ENCODE results near the gene RGPD8. TPM values are rescaled to one million over a fixed set of nuclear protein-coding genes. Genes with fewer than 3 reads are reported as not detected.
"Not testable (repeated sequence)": the region's sequence is repeated elsewhere in the genome, so short reads cannot be mapped to it uniquely, and the experiment has no call there.

RGPD8 gene
- total and polyA plus RNA-seq, 7 donors: 0.23 to 34.1 (median 16.1) TPM

DNA sequence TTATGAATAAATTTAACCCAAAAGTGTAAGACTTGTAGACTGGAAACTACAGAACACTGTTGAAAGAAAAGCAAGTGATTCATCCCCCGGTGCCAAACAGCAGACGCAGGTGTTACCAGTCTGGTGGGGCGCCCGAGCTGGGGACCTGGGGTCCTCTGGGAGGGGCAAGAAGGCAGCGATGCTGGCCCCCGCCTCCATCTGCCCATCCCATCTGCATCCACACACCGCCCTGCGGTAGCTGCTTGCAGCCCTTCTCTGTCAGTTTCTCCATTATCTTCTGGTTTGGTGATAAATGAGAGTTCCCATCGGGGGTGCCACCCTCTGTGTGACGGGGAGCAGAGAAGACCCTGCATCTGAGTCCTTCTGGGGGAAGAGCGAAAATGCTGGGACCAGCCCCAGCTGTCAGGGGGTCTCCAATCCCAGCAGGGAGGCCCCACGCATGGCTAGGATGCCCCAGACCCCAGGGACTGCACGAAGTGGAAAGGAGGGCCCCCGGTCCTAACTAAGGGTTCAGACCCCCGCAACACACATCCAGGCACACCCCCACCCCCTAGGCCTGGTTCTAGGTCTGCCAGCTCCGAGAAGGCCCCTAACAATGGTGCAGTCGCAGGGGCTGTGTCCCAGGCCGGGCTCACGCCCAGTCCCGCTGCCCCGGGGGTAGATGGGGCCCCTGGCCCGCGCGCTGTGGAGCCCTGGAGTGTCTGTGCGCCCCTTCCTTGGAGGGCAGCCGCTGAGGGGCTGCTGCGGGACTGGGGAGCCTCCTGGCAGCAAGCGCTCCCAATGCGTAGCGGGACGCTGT is 686 bp upstream of the RGPD8 start:
- DNase-seq: peak; percentile 61

GRCh38 chr2:112432735-112433479 is 538 bp downstream of the RGPD8 start:
- 4 to 42% methylated on average over 94 to 96 of the region's 98 CpGs for WGBS, 2 donors
- peak; percentile 68 for DNase-seq
- peak overlapping the region; percentile 53 to 69 (median 66) for H3K4me3 ChIP-seq

More for the DNA sequence above, 686 bp upstream of the RGPD8 start:
- WGBS, 2 donors: 78 to 81% methylated on average over 31 of the region's 31 CpGs
- Histone ChIP-seq H3K36me3 (no peaks in the 10 kb centered on the region), H3K4me1 (peaks cover 0 to 11% (median 9%) of the 10 kb centered on the region in 4 donors), H3K4me3 (no peak overlapping the region), H3K9me3 (no peaks in the 10 kb centered on the region), H3K27me3 (peaks cover 0 to 3% (median 0%) of the 10 kb centered on the region in 3 donors), H3K27ac (no peak overlapping the region)
- TF ChIP-seq POLR2A (IDR thresholded peaks at IDR 0.05) (no peak), EP300 (IDR thresholded peaks at IDR 0.05) (no peak), POLR2AphosphoS5 (IDR thresholded peaks at IDR 0.05) (no peak)
- TF ChIP-seq, protein P1, sequence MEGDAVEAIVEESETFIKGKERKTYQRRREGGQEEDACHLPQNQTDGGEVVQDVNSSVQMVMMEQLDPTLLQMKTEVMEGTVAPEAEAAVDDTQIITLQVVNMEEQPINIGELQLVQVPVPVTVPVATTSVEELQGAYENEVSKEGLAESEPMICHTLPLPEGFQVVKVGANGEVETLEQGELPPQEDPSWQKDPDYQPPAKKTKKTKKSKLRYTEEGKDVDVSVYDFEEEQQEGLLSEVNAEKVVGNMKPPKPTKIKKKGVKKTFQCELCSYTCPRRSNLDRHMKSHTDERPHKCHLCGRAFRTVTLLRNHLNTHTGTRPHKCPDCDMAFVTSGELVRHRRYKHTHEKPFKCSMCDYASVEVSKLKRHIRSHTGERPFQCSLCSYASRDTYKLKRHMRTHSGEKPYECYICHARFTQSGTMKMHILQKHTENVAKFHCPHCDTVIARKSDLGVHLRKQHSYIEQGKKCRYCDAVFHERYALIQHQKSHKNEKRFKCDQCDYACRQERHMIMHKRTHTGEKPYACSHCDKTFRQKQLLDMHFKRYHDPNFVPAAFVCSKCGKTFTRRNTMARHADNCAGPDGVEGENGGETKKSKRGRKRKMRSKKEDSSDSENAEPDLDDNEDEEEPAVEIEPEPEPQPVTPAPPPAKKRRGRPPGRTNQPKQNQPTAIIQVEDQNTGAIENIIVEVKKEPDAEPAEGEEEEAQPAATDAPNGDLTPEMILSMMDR (IDR thresholded peaks at IDR 0.05): no peak
- intact Hi-C loops (cut with DNase I): loop anchor here (5.0 kb wide), 1 partner anchor 312 kb away; no protein-coding TSS in a partner anchor

DNA sequence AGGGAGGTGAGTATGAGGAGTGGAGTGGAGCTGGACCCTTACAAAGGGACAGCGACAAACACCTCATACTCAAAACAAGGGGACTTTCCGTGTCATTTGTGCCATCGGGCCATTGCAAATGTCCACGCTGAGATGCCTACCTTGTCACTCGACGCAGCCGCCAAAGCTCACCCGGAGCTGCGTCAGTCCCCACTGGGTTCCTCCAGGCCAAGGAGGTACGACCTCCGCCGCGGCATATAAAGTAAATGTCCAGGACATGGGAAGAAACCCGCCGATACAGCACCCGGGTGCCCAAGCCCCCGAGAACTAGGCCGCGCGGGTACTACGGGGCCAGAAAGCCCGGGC is 1.1 kb downstream of the RGPD8 start:
- not testable (repeated sequence) for DNase-seq, H3K36me3 ChIP-seq, H3K9me3 ChIP-seq, H3K27me3 ChIP-seq
- intact Hi-C loops (cut with DNase I): loop anchor here (5.0 kb wide), 1 partner anchor 310 kb away; no protein-coding TSS in a partner anchor
- H3K4me3 ChIP-seq: peak overlapping the region; percentile 53 to 69 (median 66)
- H3K4me1 ChIP-seq: peaks cover 0 to 11% (median 9%) of the 10 kb centered on the region in 4 donors
- H3K27ac ChIP-seq: peak overlapping the region; percentile 82 to 93 (median 88)
- 36 to 62% methylated on average over 22 of the region's 22 CpGs for WGBS, 2 donors

More at GRCh38 chr2:112432735-112433479, 538 bp downstream of the RGPD8 start:
- not testable (repeated sequence) for H3K27me3 ChIP-seq, H3K9me3 ChIP-seq, H3K36me3 ChIP-seq
- Histone ChIP-seq H3K27ac (peak overlapping the region; percentile 82 to 93 (median 88)), H3K4me1 (peaks cover 0 to 11% (median 9%) of the 10 kb centered on the region in 4 donors)
- intact Hi-C loops (cut with DNase I): loop anchor here (5.0 kb wide), 1 partner anchor 311 kb away; no protein-coding TSS in a partner anchor

GRCh38 chr2:112431587-112432295 is 1.7 kb downstream of the RGPD8 start:
- not testable (repeated sequence) for H3K36me3 ChIP-seq, H3K9me3 ChIP-seq, H3K27me3 ChIP-seq, DNase-seq
- intact Hi-C loops (cut with DNase I): loop anchor here (5.0 kb wide), 1 partner anchor 309 kb away; no protein-coding TSS in a partner anchor
- H3K4me3 ChIP-seq: peak overlapping the region in 3 of 4 donors; percentile 53 to 69 (median 67)
- peaks cover 0 to 11% (median 9%) of the 10 kb centered on the region in 4 donors for H3K4me1 ChIP-seq
- 91 to 94% methylated on average over 21 of the region's 21 CpGs for WGBS, 2 donors
- peak overlapping the region; percentile 82 to 93 (median 88) for H3K27ac ChIP-seq

DNA sequence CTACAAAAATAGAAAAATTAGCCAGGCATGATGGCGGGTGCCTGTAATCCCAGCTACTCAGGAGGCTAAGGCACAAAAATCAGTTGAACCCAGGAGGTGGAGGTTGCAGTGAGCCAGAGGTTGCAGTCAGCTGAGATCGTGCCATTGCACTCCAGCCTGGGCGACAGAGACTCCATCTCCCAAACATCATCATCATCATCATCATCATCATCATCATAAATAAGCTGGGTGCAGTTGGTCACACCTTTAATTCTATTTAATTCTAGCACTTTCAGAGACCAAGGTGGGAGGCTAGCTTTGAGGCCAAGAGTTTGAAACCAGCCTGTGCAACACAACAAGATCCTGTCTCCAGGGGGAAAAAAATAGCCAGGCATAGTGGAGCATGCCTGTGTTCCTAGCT is 8.9 kb downstream of the RGPD8 start:
- H3K27me3 ChIP-seq; H3K4me3 ChIP-seq; intact Hi-C loops (cut with DNase I); H3K9me3 ChIP-seq; DNase-seq; H3K27ac ChIP-seq; H3K36me3 ChIP-seq; H3K4me1 ChIP-seq: not testable (repeated sequence)
- WGBS, 2 donors: 93 to 100% methylated on average over 2 of the region's 3 CpGs

GRCh38 chr2:112416860-112417259 is 16.6 kb downstream of the RGPD8 start:
- H3K4me3 ChIP-seq; H3K9me3 ChIP-seq; H3K36me3 ChIP-seq; H3K27me3 ChIP-seq; intact Hi-C loops (cut with DNase I); H3K27ac ChIP-seq; H3K4me1 ChIP-seq; DNase-seq: not testable (repeated sequence)
- WGBS, 2 donors: 78 to 93% methylated on average over 3 of the region's 3 CpGs

- 95% methylated on average over 7 of the region's 7 CpGs for WGBS, 2 donors
- H3K27me3 ChIP-seq; intact Hi-C loops (cut with DNase I); DNase-seq; H3K9me3 ChIP-seq; H3K4me1 ChIP-seq; H3K27ac ChIP-seq; H3K4me3 ChIP-seq; H3K36me3 ChIP-seq: not testable (repeated sequence)
Observed at GRCh38 chr2:112360055-112360454, 73.4 kb downstream of the RGPD8 start.

- H3K27ac ChIP-seq; intact Hi-C loops (cut with DNase I); H3K27me3 ChIP-seq; H3K4me1 ChIP-seq; H3K4me3 ChIP-seq; H3K9me3 ChIP-seq; H3K36me3 ChIP-seq; DNase-seq: not testable (repeated sequence)
- 90 to 92% methylated on average over 2 of the region's 2 CpGs for WGBS, 2 donors
Observed at GRCh38 chr2:112354335-112354734, 79.1 kb downstream of the RGPD8 start.

DNA sequence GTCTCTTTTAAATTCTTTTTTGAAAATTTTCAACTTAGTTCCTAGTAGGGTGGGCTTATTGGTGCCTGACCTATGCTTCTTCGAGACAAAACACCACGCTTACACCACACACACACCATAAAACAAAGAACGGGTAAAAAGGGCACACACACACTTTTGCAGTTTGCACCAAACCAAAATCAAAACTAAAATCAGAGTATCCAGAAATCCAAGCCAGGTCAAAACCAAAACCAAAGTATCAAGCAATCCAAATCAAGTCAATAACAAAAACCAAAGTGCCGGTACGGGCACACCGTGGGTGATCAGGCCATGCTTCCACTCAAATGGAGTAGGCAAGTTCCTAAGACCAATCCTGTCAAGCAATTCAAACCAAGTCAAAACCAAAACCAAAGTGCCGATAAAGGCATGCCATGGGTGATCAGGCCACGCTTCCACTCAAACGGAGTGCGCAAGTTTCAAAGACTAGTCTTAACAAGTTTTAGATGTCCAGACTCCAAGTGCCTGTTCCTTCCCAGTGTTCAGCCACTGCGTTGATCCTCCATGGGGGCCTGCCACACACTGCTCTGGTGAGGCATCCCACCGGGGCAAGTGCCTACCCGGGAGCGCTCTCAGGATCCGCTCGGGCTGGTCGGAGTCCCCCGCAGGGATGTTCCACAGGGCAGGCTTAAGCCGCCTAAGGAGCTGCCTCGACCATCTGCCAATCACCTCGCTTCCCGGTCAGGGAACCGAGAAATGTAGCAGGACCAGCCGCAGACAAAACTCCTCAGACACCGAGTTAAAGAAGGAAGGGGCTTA is 80.4 kb downstream of the RGPD8 start:
- H3K27ac ChIP-seq; H3K36me3 ChIP-seq; H3K4me1 ChIP-seq; DNase-seq; H3K4me3 ChIP-seq; intact Hi-C loops (cut with DNase I); H3K27me3 ChIP-seq; H3K9me3 ChIP-seq: not testable (repeated sequence)
- 92 to 94% methylated on average over 16 of the region's 25 CpGs for WGBS, 2 donors

GRCh38 chr2:112352292-112352691 is 81.2 kb downstream of the RGPD8 start:
- intact Hi-C loops (cut with DNase I); H3K4me3 ChIP-seq; H3K9me3 ChIP-seq; H3K27me3 ChIP-seq; H3K27ac ChIP-seq; DNase-seq; H3K4me1 ChIP-seq; H3K36me3 ChIP-seq: not testable (repeated sequence)
- WGBS, 2 donors: 86 to 88% methylated on average over 2 of the region's 2 CpGs
